Stimulated activated CD8-positive, alpha-beta memory T cell treated with anti-CD3 and anti-CD28 coated beads, Interleukin-12 subunit alpha, Interleukin-12 subunit beta, amount 100 ng/mL, for 24 hours (primary cell): ENCODE data around the gene NVL.

Experiments
- DNase-seq: peaks from one replicate; pipeline ENCODE4 v3.0.0-alpha.2; 2020; ENCODE audit errors: extremely low read depth

The NVL gene

DNA sequence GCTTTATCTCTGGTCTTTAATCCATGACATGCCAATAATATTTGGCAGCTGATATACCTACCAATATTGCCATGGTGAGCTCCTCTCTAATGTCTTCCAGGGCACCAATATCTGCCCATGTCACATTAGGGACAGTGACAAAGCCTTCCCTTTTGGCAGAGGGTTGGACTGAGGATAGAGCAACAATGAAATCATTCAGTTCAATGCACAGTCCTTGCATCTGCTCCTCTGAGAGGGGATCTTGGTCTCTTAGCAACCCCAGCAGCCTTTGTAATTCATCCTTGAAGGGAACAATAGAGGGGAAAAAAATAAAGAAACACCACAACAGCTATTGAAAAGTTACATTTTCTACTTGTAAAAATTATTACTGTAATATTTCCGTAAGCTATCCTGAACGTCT, 42.3 kb downstream of the NVL start:
- DNase-seq = no peak

- DNase-seq = no peak
Observed at GRCh38 chr1:224282140-224282539, 47.8 kb downstream of the NVL start.

DNA sequence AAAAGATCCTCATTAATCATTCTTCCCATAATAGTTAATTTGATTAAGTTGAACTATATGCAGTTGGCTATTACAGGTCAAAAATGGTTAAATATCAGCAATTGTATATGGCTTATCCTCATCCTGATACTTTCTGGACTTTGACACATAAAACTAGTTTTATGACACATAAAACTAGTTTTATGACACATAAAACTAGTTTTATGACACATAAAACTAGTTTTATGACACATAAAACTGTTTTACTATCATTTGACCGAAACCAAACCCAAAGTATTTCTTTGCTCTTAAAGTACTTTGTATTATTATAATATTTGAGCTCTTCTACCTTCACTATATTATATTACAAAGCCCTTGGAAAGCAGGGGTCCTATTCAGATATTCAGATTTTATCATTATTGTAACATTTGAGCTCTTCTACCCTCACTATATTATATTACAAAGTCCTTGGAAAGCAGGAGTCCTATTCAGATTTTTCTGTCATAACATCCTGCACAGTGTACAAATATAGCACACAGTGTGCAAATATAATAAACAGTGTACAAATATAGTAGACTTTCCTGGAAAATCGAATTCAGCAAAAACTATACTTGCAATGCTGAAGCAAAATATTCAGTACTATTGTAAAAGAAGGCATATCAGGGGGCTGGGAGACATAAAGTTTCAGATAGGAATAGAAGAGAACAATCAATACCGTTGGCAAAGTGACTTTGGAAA, 53.0 kb downstream of the NVL start:
- DNase-seq = no peak

GRCh38 chr1:224274970-224275626, 54.9 kb downstream of the NVL start:
- no peak for DNase-seq

DNA sequence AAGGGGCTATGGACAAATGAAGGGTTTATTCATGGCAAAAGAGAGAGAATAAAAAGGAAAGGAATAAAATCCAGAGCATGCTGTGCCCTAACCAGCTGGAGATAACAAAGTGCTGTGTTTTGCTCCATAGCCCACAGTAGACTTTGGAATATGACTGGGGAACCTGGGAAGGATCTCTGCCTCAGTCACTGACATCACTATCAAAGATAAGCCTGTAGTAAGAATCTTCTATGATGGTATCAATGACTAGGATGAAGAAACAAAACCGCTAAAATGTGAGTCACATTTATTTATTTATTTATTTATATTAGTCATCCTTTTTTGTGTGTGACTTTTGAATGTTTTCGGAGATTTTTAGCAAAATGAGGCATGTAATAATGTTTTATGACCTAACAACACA, 56.3 kb downstream of the NVL start:
- no peak for DNase-seq

DNA sequence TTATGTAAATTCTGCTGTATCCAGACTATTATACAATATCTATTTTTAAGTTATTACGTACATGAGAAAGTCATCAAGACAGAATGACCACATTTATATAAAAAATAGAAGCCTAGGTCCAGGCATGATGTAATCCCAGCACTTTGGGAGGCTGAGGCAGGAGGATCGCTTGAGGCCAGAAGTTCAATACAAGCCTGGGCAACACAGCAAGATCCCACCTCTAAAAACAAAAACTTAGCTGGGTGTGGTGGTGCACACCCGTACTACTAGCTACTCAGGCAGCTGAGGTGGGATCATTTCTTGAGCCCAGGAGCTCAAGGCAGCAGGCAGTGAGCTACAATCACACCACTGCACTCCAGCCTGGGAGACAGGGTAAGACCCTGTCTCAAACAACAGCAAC, 58.9 kb downstream of the NVL start:
- DNase-seq = no peak

DNA sequence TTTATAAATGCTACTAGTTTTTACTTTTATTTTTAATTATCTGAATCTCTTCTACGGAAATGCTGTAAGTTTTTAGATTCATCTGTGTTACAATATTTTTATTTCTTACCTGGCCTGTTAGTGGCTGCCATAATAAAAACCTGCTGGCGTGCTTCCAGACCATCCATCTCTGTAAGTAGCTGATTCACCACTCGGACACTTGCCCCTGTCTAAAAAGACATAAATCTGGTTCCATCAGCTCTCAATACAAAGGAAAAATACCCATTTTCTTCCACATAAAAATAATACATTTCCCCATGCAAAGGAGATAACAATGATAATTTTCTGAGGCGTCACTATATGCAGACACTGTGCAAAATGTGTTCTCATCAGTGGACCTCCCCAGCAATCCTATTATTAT, 62.0 kb downstream of the NVL start:
- DNase-seq = no peak

GRCh38 chr1:224266915-224267856, 62.8 kb downstream of the NVL start:
- no peak for DNase-seq

GRCh38 chr1:224266105-224266914, 63.7 kb downstream of the NVL start:
- DNase-seq = no peak

DNA sequence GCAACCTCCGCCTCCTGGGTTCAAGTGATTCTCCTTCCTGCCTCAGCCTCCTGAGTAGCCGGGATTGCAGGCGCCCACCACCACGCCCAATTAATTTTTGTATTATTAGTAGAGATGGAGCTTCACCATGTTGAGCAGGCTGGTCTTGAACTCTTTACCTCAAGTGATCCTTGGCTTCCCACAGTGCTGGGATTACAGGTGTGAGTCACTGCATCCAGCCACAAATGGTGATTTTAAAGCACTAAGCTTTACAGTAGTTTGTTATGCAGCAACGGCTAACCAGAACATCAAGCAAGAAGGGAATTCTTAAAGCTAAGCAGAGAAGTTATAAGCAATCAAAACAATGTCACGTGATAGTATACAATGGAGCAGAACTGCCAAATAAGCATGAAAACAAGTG, 65.7 kb downstream of the NVL start:
- no peak for DNase-seq

GRCh38 chr1:224262373-224263054, 67.5 kb downstream of the NVL start:
- DNase-seq = no peak

GRCh38 chr1:224259986-224260385, 70.0 kb downstream of the NVL start:
- no peak for DNase-seq

- DNase-seq = no peak
Observed at GRCh38 chr1:224258351-224258750, 71.6 kb downstream of the NVL start.

DNA sequence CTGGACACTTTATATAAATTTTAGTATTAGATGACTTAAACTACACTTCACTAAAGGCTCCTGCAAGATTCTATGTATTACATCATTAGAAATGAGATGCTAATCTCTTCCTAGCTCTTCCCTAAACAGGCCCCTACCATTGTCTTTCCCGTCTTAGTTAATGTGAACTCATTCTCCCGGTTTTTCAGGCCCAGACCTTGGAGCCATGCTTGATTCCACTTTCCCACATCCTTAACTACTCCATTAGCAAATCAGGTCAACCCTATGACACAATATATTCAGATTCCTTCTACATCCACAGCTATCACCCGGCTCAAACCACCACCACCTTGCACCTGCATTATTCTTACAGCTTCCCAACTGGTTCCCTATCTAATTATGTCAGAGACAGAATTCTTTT, 73.3 kb downstream of the NVL start:
- no peak for DNase-seq

DNA sequence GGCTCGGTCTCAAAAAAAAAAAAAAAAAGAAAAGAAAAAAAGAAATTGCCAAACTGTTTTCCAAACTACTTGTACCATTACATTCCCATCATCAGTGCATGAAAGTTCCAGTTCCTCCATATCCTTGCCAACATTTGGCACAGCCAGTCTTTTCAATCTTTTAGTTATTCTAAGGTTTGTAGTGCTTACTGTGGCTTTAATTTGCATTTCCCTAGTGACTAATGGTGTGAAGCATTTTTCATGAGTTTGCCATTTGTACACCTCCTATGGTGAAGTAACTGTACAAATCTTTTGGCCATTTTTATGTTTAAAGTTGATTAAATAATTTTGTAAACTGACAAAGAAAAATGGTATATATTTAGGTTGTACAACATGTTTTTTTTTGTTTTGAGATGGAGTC, 76.3 kb downstream of the NVL start:
- no peak for DNase-seq

DNA sequence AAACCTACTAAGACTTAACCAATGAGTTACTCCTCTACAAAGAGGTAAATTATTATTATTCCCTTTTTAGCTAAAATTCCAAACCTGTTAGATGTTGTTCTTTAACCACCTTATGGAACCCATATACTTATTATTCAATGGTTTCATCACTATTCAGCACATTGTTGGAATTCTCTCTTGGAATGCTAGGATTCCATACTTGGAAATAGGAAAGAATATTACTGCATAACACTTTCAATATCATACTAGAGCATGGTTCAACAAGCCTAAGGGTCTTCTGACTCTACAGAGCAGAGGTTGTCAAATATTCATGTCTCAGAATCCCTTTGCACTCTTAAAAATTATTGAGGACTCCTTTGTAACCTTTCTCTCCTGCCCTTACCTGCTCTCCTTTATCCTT, 77.5 kb downstream of the NVL start:
- no peak for DNase-seq

GRCh38 chr1:224251741-224252146, 78.2 kb downstream of the NVL start:
- DNase-seq = no peak

GRCh38 chr1:224245188-224245587, 84.8 kb downstream of the NVL start:
- no peak for DNase-seq

- DNase-seq = no peak
Observed at GRCh38 chr1:224238756-224239155, 91.2 kb downstream of the NVL start.

DNA sequence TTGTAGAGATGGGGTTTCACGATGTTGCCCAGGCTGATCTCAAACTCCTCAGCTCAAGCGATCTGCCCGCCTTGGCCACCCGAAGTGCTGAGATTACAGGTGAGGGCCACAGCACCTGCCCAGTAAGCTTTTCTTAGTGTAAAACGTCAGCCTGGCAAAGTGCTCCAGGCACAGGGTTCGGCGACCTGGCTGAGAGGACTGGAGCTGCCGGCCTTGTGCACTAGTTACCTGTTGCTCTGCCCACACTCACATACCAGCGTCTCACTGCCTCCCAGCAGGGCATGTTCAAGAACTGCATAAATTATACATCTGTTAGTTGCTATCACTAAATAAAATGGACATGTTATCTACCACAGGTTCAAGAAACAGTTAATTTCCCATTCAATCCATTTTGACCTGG, 91.8 kb downstream of the NVL start:
- DNase-seq = no peak
